Epithelial cell of esophagus (primary cell): ENCODE measurements around the gene DPYSL5.
"Not testable (repeated sequence)": the region's sequence is repeated elsewhere in the genome, so short reads cannot be mapped to it uniquely, and the experiment has no call there.

Source experiments
- DNase-seq: peaks from one replicate; pipeline ENCODE4 v3.0.0; 2010; ENCODE audit warnings: low read depth
- H3K4me3 ChIP-seq: 2 replicates; pipeline ENCODE4 v1.5.1; 2011; ENCODE audit warnings: mild to moderate bottlenecking, low read length, control low read depth
- TF ChIP-seq, protein P1 (sequence below): IDR thresholded peaks from 2 replicates; pipeline ENCODE4 v1.5.1; 2011; ENCODE audit warnings: low read depth, mild to moderate bottlenecking, low read length, control low read depth, inconsistent platforms; ENCODE audit not compliant: insufficient read depth; ENCODE audit errors: missing control alignments

DPYSL5 gene

GRCh38 chr2:26916128-26916692 is 68.3 kb downstream of the DPYSL5 start:
- no peak overlapping the region for H3K4me3 ChIP-seq
- no peak for DNase-seq
- TF ChIP-seq, protein P1, sequence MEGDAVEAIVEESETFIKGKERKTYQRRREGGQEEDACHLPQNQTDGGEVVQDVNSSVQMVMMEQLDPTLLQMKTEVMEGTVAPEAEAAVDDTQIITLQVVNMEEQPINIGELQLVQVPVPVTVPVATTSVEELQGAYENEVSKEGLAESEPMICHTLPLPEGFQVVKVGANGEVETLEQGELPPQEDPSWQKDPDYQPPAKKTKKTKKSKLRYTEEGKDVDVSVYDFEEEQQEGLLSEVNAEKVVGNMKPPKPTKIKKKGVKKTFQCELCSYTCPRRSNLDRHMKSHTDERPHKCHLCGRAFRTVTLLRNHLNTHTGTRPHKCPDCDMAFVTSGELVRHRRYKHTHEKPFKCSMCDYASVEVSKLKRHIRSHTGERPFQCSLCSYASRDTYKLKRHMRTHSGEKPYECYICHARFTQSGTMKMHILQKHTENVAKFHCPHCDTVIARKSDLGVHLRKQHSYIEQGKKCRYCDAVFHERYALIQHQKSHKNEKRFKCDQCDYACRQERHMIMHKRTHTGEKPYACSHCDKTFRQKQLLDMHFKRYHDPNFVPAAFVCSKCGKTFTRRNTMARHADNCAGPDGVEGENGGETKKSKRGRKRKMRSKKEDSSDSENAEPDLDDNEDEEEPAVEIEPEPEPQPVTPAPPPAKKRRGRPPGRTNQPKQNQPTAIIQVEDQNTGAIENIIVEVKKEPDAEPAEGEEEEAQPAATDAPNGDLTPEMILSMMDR, result no peak

- no peak overlapping the region for H3K4me3 ChIP-seq
- TF ChIP-seq, protein P1, result no peak
- DNase-seq, result no peak
These were observed 69.4 kb downstream of the DPYSL5 start for GRCh38 chr2:26917135-26917836.

- TF ChIP-seq, protein P1, result no peak
These were observed 73.4 kb downstream of the DPYSL5 start for GRCh38 chr2:26921323-26921722.

GRCh38 chr2:26922405-26923188 is 74.7 kb downstream of the DPYSL5 start:
- H3K4me3 ChIP-seq, result no peak overlapping the region
- TF ChIP-seq, protein P1, result peak; percentile 54
- DNase-seq, result peak; percentile 46

More at GRCh38 chr2:26921323-26921722, 73.4 kb downstream of the DPYSL5 start:
- H3K4me3 ChIP-seq, result no peak overlapping the region
- DNase-seq, result no peak

- H3K4me3 ChIP-seq, DNase-seq: not testable (repeated sequence)
These were observed 75.2 kb downstream of the DPYSL5 start for GRCh38 chr2:26923189-26923466.

DNA sequence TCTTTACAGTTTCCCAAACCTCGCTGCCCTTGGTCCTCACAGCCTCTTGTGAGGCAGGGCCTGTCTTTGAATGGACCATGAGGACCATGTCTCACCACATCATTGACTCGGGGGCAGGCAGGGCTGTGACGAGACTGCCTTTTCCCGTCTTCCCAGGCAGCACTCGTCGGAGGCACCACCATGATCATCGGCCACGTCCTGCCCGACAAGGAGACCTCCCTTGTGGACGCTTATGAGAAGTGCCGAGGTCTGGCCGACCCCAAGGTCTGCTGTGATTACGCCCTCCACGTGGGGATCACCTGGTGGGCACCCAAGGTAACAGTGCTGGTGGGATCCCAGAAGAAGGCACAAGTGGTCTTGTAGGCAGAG is 76.8 kb downstream of the DPYSL5 start:
- no peak for DNase-seq
- no peak overlapping the region for H3K4me3 ChIP-seq
- TF ChIP-seq, protein P1, result no peak

GRCh38 chr2:26925100-26925791 is 77.3 kb downstream of the DPYSL5 start:
- no peak overlapping the region for H3K4me3 ChIP-seq
- DNase-seq, result no peak
- TF ChIP-seq, protein P1, result no peak
